HepG2 (cell line): ENCODE data around the gene TMC8. TPM values are rescaled to one million over a fixed set of nuclear protein-coding genes. Genes with fewer than 3 reads are reported as not detected.

Experiments
- CHCHD3 ChIP-seq: sonication (generic); formaldehyde crosslinking; IDR thresholded peaks from 2 replicates; pipeline ENCODE4 v1.8.0; 2022; ENCODE audit warnings: mild to moderate bottlenecking, missing genetic modification reagents, moderate library complexity
- ERF ChIP-seq: IDR thresholded peaks from 2 replicates; pipeline ENCODE4 v1.6.1; 2018; ENCODE audit warnings: missing biosample characterization, missing genetic modification reagents
- ETV5 ChIP-seq: IDR thresholded peaks from 2 replicates; pipeline ENCODE4 v1.6.1; 2018; ENCODE audit warnings: missing biosample characterization, missing genetic modification reagents, inconsistent platforms, borderline replicate concordance
- PRMT3 ChIP-seq: sonication (generic); formaldehyde crosslinking; IDR thresholded peaks from 2 replicates; pipeline ENCODE4 v1.8.1; 2022; ENCODE audit warnings: low read depth, mild to moderate bottlenecking, moderate library complexity, missing genetic modification reagents, borderline replicate concordance
- ZFY ChIP-seq: sonication (generic); formaldehyde crosslinking; IDR thresholded peaks from 2 replicates; pipeline ENCODE4 v1.4.0; 2020; ENCODE audit warnings: missing genetic modification reagents
- ZNF678 ChIP-seq: sonication (generic); formaldehyde crosslinking; IDR thresholded peaks from 2 replicates; pipeline ENCODE4 v1.4.0; 2020; ENCODE audit warnings: mild to moderate bottlenecking, missing genetic modification reagents
- polyA plus RNA-seq, 8 experiments: library from polyadenylated mRNA; depleted of rRNA in 3 of 8; stranded (reverse) in 7 of 8; unstranded in 1 of 8; fragments of >200 nt; fragmentation: Illumina TruSeq in 4 of 8; extraction: Trizol in 4 of 8; gene quantifications; 2 replicates each; pipeline versions ENCODE4 v1.2.1 to v1.2.3, GENCODE V29; 2011 to 2016; ENCODE audit warnings: low read depth in 4 of 8, missing spikeins in 1 of 8, mixed read lengths in 1 of 8; ENCODE audit not compliant: insufficient read depth in 1 of 8
- total RNA-seq, 5 experiments: library from RNA; depleted of rRNA; stranded (reverse); fragments of >200 nt; fragmentation: Illumina TruSeq; extraction: Trizol; gene quantifications; 2 replicates each; pipeline ENCODE4 v1.2.3, GENCODE V29; 2016; ENCODE audit warnings: low read depth in 1 of 5
- TF ChIP-seq, protein P1 (sequence below), 2 experiments: sonication (generic) in 1 of 2; formaldehyde crosslinking in 1 of 2; IDR thresholded peaks; 2 replicates each; pipeline versions ENCODE4 v1.6.1 to v1.9.0; 2014 to 2022; ENCODE audit warnings: antibody characterized with exemption in 1 of 2, borderline replicate concordance in 1 of 2, inconsistent platforms in 1 of 2, low read depth in 1 of 2, missing genetic modification reagents in 1 of 2
- TF ChIP-seq, protein P2 (sequence below): sonication (generic); formaldehyde crosslinking; IDR thresholded peaks from 2 replicates; pipeline ENCODE4 v1.5.0; 2020; ENCODE audit warnings: mild to moderate bottlenecking, missing genetic modification reagents, borderline replicate concordance
- TF ChIP-seq, protein P3 (sequence below): sonication (generic); formaldehyde crosslinking; IDR thresholded peaks from 2 replicates; pipeline ENCODE4 v1.9.0; 2021; ENCODE audit warnings: missing genetic modification reagents, borderline replicate concordance

TMC8 gene
- total and polyA plus RNA-seq, 2 of the 13 experiments (the other 11 are each of a cell fraction or from before 2014, with no cell fraction given), result 0.53 to 7.8 TPM

DNA sequence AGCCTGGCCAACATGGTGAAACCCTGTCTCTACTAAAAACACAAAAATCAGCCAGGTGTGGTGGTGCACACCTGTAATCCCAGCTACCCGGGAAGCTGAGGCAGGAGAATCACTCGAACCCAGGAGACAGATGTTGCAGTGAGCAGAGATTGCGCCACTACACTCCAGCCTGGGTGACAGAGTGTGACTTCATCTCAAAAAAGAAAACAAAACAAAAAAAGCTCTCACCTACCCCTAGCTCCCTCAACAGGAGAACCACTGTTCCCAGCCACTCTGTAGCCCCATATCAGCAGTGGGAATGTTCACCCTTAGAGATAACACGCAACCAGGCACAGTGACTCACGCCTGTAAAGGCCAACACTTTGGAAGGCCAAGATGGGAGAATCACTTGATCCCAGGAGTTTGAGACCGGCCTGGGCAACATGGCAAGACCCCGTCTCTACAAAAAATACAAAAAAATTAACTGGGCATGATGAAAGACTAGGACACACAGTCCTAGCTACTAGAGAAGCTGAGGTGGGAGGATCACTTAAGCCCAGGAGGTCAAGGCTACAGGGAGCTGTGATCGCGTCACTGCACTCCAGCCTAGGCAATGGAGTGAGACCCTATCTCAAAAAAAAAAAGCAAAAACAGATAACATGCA lies 5.4 kb downstream of the TMC8 start (continued):
- TF ChIP-seq, protein P1, sequence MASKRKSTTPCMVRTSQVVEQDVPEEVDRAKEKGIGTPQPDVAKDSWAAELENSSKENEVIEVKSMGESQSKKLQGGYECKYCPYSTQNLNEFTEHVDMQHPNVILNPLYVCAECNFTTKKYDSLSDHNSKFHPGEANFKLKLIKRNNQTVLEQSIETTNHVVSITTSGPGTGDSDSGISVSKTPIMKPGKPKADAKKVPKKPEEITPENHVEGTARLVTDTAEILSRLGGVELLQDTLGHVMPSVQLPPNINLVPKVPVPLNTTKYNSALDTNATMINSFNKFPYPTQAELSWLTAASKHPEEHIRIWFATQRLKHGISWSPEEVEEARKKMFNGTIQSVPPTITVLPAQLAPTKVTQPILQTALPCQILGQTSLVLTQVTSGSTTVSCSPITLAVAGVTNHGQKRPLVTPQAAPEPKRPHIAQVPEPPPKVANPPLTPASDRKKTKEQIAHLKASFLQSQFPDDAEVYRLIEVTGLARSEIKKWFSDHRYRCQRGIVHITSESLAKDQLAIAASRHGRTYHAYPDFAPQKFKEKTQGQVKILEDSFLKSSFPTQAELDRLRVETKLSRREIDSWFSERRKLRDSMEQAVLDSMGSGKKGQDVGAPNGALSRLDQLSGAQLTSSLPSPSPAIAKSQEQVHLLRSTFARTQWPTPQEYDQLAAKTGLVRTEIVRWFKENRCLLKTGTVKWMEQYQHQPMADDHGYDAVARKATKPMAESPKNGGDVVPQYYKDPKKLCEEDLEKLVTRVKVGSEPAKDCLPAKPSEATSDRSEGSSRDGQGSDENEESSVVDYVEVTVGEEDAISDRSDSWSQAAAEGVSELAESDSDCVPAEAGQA (IDR thresholded peaks at IDR 0.05; ENCODE audit: low read depth), result no peak
- TF ChIP-seq, protein P1 (CRISPR knock-in tag; IDR thresholded peaks at IDR 0.05; ENCODE audit: borderline replicate concordance), result no peak
- TF ChIP-seq ERF (CRISPR knock-in tag) (no peak), ETV5 (no peak), PRMT3 (CRISPR knock-in tag) (no peak), ZFY (0 out of 2 replicates have a peak, but pooled peaks have one; percentile 10), ZNF678 (CRISPR knock-in tag) (no peak), CHCHD3 (no peak)
- TF ChIP-seq, protein P2, sequence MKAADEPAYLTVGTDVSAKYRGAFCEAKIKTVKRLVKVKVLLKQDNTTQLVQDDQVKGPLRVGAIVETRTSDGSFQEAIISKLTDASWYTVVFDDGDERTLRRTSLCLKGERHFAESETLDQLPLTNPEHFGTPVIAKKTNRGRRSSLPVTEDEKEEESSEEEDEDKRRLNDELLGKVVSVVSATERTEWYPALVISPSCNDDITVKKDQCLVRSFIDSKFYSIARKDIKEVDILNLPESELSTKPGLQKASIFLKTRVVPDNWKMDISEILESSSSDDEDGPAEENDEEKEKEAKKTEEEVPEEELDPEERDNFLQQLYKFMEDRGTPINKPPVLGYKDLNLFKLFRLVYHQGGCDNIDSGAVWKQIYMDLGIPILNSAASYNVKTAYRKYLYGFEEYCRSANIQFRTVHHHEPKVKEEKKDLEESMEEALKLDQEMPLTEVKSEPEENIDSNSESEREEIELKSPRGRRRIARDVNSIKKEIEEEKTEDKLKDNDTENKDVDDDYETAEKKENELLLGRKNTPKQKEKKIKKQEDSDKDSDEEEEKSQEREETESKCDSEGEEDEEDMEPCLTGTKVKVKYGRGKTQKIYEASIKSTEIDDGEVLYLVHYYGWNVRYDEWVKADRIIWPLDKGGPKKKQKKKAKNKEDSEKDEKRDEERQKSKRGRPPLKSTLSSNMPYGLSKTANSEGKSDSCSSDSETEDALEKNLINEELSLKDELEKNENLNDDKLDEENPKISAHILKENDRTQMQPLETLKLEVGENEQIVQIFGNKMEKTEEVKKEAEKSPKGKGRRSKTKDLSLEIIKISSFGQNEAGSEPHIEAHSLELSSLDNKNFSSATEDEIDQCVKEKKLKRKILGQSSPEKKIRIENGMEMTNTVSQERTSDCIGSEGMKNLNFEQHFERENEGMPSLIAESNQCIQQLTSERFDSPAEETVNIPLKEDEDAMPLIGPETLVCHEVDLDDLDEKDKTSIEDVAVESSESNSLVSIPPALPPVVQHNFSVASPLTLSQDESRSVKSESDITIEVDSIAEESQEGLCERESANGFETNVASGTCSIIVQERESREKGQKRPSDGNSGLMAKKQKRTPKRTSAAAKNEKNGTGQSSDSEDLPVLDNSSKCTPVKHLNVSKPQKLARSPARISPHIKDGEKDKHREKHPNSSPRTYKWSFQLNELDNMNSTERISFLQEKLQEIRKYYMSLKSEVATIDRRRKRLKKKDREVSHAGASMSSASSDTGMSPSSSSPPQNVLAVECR (CRISPR knock-in tag), result no peak
- TF ChIP-seq, protein P3, sequence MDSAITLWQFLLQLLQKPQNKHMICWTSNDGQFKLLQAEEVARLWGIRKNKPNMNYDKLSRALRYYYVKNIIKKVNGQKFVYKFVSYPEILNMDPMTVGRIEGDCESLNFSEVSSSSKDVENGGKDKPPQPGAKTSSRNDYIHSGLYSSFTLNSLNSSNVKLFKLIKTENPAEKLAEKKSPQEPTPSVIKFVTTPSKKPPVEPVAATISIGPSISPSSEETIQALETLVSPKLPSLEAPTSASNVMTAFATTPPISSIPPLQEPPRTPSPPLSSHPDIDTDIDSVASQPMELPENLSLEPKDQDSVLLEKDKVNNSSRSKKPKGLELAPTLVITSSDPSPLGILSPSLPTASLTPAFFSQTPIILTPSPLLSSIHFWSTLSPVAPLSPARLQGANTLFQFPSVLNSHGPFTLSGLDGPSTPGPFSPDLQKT (CRISPR knock-in tag), result no peak
